GM12874 (cell line): ENCODE results near the gene DDX28.

ENCODE experiments used
- TF ChIP-seq, protein P1 (sequence below): IDR thresholded peaks from 2 replicates; pipeline ENCODE4 v1.5.1; 2011; ENCODE audit warnings: low read depth, mild to moderate bottlenecking, control low read depth, low read length, moderate library complexity; ENCODE audit not compliant: insufficient read depth

DDX28 gene

DNA sequence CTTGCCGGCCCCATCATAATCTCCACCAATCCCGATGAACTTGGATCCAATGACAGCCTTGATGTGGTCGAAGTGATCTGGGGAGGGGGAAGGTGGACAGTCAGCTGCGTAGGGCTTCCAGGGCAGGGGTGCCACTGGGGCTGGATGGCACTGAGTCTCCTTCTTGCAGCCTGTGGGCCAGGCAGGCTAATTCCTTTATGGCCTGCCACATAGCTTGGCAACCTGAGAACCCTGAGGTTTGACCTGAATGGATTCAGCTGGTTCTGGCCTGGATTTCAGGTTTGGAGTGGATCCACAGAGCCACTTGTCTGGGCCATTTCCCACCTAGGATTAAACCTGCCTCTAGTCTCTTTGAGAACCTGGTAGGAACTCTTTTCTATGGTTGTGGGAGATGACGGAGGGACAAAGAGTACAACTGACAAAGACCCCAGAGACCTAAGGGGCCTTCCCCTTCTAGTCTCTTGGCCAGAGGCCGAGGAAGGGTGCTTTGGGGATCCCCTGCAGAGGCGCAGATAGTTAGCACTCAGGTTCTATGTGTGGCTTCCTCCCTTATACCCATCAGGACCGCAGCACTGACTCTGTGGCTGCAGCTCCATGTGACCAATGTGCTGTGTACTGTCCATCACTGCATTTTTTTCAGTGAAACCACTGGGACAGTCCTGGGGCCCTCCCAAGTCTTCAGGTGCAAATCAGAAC is 33.6 kb downstream of the DDX28 start:
- TF ChIP-seq, protein P1, sequence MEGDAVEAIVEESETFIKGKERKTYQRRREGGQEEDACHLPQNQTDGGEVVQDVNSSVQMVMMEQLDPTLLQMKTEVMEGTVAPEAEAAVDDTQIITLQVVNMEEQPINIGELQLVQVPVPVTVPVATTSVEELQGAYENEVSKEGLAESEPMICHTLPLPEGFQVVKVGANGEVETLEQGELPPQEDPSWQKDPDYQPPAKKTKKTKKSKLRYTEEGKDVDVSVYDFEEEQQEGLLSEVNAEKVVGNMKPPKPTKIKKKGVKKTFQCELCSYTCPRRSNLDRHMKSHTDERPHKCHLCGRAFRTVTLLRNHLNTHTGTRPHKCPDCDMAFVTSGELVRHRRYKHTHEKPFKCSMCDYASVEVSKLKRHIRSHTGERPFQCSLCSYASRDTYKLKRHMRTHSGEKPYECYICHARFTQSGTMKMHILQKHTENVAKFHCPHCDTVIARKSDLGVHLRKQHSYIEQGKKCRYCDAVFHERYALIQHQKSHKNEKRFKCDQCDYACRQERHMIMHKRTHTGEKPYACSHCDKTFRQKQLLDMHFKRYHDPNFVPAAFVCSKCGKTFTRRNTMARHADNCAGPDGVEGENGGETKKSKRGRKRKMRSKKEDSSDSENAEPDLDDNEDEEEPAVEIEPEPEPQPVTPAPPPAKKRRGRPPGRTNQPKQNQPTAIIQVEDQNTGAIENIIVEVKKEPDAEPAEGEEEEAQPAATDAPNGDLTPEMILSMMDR: no peak

DNA sequence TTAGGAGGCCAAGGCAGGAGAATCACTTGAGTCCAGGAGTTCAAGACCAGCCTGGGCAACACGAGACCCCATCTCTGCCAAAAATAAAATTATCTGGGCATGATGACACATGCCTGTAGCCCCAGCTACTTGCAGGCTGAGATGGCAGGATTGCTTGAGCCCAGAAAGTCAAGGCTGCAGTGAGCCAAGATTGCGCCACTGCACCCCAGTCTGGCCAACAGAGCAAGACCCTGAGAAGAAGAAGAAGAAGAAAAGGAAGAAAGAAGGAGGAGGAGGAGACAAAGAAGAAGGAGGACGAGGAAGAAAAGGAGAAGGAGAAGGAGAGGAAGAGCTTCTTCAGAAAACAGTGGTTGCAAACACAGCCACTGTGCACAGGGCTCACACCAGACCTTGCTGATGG is 34.4 kb downstream of the DDX28 start:
- TF ChIP-seq, protein P1: no peak

DNA sequence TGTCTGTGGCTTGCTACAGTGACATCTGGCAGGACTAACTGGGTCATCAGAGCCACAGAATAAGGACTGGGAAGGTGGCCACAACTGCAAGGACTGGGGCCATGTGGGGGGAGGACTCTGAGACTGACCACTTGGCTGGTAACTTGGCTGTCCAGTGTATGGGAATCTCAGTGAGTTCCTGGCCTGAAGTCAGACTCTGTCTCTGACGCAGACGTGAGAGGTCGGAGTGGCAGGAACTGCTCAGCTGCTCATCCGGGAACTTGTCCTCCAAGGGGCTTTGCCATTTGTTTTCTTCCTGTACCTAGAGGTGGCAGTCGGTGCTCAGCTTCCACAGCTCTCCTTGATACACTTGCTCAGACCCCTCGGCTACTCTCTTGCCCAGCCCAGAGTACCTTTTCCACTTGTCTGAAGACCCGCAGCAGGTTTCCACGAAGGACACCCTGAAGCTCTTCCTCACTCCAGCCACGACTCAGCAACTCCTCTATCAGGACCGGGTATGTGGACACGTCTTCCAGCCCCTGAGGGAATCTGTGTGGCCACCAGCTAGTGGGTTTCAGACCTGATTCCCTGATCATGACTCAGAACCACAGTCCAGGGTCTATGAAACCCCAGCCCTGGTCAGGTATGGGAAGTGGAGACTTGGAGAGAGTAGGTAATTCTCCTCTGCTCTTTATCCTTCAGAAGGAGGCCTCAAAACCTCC is 35.4 kb downstream of the DDX28 start:
- TF ChIP-seq, protein P1: no peak

DNA sequence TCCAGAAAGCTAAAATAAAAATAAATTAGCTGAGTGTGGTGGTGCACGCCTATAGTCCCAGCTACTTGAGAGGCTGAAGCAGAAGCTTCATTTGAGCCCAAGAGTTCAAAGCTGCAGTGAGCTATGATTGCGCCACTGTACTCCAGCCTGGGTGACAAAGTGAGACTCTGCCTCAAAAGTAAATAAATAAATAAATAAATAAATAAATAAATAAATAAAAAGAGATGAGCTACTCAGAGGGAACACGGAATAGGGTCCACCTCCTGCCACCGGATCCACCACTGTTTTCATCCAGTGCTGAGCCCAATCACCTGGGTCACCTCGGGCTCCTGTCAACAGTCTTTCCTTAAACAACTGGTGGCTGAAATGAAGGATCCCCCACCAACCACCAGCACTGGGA is 36.1 kb downstream of the DDX28 start:
- TF ChIP-seq, protein P1: no peak

DNA sequence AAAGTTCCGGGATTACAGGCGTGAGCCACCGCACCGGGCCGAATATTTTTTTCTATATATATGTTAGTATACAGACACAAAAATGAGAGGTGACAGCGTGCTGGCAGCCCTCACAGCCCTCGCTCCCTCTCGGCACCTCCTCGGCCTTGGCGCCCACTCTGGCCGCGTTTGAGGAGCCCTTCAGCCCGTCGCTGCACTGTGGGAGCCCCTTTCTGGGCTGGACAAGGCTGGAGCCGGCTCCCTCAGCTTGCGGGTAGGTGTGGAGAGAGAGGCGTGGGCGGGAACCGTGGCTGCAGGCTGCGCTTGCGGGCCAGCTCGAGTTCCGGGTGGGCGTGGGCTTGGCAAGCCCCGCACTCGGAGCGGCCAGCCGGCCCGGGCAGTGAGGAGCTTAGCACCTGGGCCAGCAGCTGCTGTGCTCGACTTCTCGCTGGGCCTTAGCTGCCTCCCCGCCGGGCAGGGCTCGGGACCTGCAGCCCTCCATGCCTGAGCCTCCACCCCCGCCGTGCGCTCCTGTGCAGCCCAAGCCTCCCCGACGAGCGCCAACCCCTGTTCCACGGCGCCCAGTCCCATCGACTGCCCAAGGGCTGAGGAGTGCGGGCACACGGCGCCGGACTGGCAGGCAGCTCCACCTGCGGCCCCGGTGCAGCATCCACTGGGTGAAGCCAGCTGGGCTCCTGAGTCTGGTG is 40.9 kb downstream of the DDX28 start:
- TF ChIP-seq, protein P1: no peak

DNA sequence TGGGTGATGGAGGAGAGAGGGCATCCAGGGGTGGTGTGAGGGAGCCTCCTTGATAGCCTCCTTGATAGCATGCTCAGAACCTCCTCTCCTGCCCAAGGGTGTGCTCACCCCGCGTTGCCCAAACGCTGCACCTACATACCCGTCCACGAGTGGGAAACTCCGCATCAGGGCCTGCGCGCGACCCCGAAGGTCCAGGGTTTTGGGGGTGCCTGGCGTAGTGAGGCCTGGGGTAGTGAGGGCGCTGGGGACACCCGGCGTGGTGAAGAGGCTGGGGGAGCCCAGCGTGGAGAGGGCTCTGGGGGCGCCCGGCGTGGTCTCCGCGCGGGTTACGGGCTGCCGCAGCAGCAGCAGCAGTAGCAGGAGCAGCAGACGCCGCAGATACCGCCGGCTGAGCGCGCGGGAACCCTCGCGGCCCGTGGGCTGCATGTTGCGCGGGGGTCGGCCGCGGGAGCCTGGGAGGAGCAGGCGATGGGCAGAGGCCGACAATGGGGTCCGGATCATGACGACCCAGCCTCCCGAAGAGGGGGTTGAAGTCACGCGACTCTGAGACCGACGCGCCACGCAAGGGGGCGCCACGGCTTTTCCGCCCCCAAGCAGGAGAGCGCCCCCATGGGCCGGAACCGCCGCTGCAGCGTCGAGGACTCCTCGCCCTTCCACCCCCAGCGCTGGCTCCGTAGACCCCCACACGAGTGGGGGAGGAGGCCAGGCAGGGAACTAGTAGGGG is 42.9 kb downstream of the DDX28 start, which contains the start of gene DPEP3:
Gene DPEP3 (minus strand): TSS at position 545 of the 724 bp plus-strand sequence. CDS start 119 bp downstream, at position 426.
- TF ChIP-seq, protein P1: peak; percentile 93
